NOMO-1 (cell line): ENCODE measurements around the gene SPAG9.
A peak's percentile ranks its signal among the peaks of the same experiment; 100 is the strongest.

ENCODE experiments used
- DNase-seq, 2 experiments: peaks; one replicate each; lab custom pipeline; 2025; ENCODE audit not compliant: unreplicated experiment in 2 of 2; lab: John Stamatoyannopoulos, UW

The SPAG9 gene

GRCh38 chr17:51045621-51046020 lies 75.0 kb downstream of the SPAG9 start:
- no peak for DNase-seq

- DNase-seq = no peak
Measured at GRCh38 chr17:51044976-51045375, 75.7 kb downstream of the SPAG9 start.

- DNase-seq = peak; percentile 50 to 63
Measured at GRCh38 chr17:51036084-51036483, 84.6 kb downstream of the SPAG9 start.

GRCh38 chr17:51035431-51035830 lies 85.2 kb downstream of the SPAG9 start:
- peak in 1 of 2 experiments; percentile 33 for DNase-seq

- no peak for DNase-seq
Measured at GRCh38 chr17:51034800-51035199, 85.9 kb downstream of the SPAG9 start.

GRCh38 chr17:51032850-51033249 lies 87.8 kb downstream of the SPAG9 start:
- no peak for DNase-seq

- peak in 1 of 2 experiments; percentile 19 for DNase-seq
Measured at GRCh38 chr17:51029568-51030463, 90.9 kb downstream of the SPAG9 start.

- no peak for DNase-seq
Measured at GRCh38 chr17:51029142-51029541, 91.5 kb downstream of the SPAG9 start.

GRCh38 chr17:51028176-51028863 lies 92.3 kb downstream of the SPAG9 start:
- DNase-seq = no peak

- DNase-seq = no peak
Measured at GRCh38 chr17:51018541-51018940, 102.1 kb downstream of the SPAG9 start.

- no peak for DNase-seq
Measured at GRCh38 chr17:51017270-51017669, 103.4 kb downstream of the SPAG9 start.

GRCh38 chr17:51016099-51016498 lies 104.6 kb downstream of the SPAG9 start:
- no peak for DNase-seq

GRCh38 chr17:51015145-51015558 lies 105.5 kb downstream of the SPAG9 start:
- no peak for DNase-seq

- DNase-seq = no peak
Measured at GRCh38 chr17:51014129-51014528, 106.5 kb downstream of the SPAG9 start.

GRCh38 chr17:51013322-51013721 lies 107.3 kb downstream of the SPAG9 start:
- no peak for DNase-seq

GRCh38 chr17:51012538-51012937 lies 108.1 kb downstream of the SPAG9 start:
- no peak for DNase-seq

- DNase-seq = no peak
Measured at GRCh38 chr17:51010173-51010675, 110.4 kb downstream of the SPAG9 start.

- DNase-seq = no peak
Measured at GRCh38 chr17:51006601-51007000, 114.1 kb downstream of the SPAG9 start.

GRCh38 chr17:51005768-51006167 lies 114.9 kb downstream of the SPAG9 start:
- no peak for DNase-seq

- DNase-seq = no peak
Measured at GRCh38 chr17:51004249-51004648, 116.4 kb downstream of the SPAG9 start.

GRCh38 chr17:51000835-51001638 lies 119.6 kb downstream of the SPAG9 start:
- peak; percentile 8 to 66 for DNase-seq
